GM21576 (cell line): ENCODE results near the gene XXYLT1.

Experiments
- ATAC-seq: cut with Tn5 transposase; IDR thresholded peaks from one replicate; pipeline ENCODE4 v1.9.1; 2021; ENCODE audit warnings: mild to moderate bottlenecking, moderate library complexity; ENCODE audit not compliant: unreplicated experiment

Gene XXYLT1

DNA sequence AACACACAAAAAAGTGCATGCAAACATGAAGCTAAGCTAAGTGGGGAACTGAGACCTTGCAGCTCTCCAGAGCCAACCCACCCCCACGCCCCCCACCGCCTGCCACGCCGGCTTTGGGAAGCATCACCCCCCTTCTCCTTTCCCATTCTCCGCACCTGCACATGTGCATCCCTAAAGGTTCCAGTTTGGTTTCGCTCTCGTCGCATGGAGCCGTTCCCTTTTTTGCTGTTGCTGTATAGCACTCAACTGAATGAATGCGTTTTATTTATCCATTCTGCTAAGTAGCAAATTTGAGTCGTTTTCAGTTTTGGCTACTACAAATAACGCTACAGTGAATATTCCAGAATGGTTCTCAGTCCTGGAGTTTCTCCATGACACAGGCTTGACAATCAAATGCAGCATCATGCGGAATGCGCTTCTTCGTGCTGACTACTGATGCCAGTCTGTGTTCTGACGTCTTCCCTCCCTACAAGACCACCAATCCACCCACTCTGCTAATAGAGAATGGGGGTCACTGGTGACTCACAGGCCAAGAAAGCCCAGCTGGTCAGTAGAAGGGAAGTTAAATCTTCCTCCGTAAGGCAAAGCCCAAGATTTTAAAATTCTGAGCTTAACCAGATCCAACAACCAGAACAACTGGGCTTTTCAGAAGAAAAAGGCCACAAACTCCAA is 115.3 kb downstream of the XXYLT1 start:
- ATAC-seq, result no peak

DNA sequence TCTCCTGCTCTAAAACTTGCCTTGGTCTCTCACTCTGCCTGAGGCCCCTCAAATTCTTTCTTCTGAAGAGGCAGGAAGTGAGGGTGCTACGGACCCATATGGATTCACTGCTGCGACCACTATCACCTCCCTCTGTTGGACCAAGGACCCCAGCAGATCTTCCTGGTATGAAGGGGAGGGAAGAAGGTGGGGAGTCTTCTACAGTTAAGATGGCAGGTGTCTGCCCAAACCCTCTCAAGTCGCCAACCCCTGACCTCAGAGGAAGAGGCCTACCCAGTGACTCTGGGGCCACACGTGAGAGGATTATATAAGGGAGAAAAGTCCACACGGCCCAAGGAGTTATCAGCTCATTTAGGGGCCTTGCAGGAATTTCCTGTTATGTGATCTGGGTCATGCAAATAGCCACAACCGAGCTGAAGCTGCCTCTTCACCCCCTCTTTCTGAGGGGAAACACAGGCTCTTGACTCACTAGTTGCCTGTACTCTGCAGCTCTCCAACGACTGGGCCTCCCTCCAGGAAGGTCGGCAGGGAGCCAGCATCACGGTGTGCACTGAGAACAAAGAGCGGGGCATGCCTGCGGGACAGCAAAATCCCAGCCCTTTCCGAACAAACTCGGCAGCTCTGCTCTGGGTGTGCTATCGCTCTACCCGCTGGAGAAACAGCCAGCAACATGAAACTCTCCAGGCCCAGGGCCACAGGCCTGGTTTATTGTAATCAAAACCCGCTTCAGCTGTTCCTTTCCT is 116.0 kb downstream of the XXYLT1 start:
- ATAC-seq, result no peak

DNA sequence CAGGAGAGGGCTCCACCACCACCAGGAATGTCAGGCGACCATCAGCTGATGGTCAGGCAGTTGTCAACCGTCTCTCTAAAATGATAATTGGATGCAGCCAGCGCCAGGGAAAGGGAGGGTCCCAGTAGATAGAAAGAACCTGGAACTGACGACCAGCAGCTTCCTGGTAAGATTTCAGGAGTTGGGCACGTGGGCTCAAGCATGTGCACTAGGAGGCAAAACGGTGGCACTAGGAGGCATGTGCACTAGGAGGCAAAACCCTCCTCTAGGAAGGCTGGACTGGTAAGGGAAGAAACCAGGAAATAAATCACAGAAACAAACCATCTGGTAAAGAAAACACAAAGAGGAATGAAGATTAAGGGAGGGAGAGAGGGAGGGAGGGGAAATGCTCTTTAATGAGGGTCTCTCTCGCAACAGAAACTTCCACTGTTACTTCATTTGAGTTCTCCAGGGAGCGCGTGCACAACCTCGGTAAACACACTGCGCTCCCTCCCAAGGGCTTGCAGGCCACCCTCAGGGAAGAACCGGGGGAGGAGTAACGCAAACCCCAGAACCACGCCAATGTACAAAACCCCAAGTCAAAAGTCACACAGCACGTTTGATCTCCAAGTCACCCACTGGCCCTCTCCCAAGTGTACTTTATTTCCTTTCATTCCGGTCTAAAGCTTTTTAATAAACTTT is 116.7 kb downstream of the XXYLT1 start:
- no peak for ATAC-seq

DNA sequence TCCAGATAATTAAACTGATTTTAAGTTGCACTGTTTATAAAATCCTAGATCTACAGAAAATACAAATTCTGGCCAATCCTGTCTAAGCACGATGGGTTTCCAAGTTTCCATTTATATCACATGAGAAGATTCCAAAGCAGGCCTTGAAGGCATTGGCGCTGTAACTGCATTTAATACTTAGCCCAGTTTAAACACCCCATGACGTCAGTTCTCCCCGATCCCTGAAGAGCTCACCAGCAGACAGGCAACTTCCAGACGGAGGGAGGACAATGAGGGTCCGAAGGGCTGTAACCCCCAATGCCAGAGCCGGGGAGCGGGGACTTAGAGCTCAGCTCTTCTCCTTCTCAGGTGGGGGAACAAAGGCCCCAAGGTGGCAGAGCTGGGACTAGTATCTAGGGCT is 117.3 kb downstream of the XXYLT1 start:
- ATAC-seq, result no peak

DNA sequence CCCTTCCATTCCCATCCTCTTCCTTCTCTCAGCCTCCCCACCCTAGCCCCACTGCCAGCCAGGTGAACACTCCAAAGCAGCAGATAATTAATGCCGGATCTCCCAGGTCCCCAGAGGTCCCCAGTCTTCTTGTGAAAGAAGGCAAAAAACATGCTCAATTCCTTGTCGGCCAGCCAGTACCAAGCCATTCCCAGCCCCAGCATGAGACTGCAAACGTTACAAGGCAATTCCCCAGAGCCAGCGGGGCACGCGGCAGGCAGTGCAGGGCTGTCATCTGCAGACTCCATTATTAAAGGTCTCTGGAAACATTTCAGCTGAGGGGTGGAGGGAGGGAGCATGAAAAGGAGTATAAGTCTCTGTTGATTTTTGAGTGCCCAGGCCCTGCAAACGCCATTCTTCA is 117.8 kb downstream of the XXYLT1 start:
- ATAC-seq, result no peak

DNA sequence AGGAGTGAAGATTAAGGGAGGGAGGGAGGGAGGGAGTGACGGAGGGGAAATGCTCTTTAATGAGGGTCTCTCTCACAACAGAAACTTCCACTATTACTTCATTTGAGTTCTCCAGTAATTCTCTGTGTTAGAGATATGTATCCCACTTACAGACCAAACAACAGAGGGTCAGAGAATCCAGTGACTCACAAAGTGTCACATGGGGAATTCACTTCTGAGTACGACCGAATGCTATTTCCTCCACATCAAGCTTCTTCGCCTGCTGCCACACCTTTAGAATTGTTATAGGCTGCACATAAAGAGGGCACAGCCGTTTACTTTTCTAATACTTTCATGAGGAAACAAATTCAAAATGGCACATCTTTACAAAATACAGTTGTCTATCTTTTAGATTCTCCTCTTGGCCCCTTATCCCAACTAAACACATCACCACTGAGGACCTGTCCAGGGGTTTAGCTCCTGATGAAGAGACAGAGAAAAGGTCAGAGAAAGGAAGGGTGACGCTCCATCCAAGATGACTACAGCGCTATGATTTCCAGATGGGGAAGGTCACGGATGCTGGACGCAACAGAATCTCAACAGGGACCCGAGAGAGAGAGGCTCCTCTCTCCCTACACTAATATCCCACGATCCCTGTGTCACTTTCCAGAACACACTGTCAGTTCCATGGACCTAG is 119.0 kb downstream of the XXYLT1 start:
- ATAC-seq, result no peak

DNA sequence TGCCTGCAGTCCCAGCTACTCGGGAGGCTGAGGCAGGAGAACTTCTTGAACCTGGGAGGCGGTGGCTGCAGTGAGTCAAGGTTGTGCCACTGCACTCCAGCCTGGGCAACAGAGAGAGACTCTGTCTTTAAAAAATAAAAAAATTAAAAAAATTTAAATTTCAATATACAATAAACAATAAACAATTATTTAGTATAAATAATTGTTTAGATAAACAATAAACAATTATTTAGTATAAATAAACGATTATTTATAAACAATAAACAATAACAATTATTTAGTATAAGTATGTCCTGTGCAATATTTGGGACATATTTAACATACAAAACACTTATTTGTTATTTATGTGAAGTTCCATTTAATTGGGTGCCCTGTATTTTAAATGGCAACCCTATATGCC is 119.6 kb downstream of the XXYLT1 start:
- no peak for ATAC-seq

DNA sequence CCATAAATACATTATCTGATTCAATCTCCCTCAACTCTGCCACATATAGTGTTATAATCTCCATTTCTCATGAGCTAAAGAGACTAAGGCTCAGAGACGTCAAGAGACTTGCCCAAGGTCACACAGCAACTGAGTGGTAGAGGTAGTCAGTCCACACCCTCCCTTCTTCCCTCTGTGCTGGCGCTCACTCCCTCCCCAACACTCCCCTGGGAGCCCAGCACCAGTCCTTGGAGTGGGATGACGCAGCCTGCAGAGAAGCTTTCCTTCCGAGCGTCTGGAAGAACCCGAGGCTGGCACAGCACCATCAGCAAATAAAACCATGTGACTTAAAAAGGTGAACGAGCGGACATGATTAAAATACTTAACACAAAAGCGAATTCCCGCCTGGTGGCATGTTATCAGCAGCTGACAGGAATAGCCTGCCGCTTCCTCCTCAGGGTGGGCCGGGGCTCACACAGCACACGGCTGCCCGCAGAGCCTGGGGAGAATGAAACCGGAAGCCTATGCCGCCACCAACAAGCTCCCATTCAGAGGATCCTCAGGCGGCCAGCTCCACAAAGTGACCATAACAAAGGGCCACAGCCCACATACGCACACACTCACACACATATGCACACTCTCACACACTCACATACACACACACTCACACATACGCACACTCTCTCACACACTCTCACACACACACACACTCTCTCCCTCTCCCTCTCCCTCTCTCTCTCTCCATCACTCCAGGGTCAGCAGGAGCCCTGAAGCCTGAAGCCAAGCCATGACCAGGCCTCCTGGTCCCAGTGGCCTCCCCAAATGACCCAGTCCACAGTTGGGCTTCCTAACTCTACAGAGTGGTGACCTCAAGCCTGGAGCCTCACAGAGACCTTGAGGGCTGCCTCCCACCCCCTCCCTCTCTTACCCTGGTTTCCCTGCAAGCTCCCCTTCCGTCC is 120.5 kb downstream of the XXYLT1 start:
- ATAC-seq, result no peak

DNA sequence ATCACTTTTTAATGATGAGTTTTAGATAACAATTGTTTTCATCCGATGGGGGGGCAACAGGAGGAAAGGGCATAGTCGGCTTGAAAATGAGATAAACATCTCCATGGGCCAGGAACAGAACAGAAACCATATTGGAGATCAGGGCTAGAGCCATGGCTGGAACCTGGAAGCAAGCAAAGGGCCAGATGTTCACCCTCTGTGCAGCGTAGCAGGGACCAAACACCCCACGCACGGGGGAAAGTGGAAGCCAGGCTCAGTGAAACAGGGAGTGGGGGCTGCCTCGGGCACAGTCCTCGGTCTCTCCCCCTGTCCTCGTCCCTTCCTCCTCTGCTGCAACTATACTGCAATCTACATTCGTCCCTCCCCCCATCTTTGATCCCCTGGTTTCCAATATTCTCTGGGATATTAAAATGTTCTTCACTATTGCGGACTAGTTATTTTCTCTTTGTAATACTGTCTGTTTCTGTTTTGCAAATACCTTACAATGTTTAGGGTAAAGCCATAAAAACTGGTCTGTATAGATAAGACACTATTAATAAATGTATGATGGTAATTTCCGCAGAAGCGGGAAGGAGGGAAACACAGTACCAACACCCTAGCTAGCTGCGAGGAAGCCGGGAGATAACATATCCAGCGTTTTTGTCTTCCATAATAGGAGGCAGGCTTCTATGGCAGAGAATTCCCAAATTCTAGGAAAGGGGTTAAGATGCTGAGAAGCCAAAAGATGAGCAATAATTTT is 121.5 kb downstream of the XXYLT1 start:
- no peak for ATAC-seq

DNA sequence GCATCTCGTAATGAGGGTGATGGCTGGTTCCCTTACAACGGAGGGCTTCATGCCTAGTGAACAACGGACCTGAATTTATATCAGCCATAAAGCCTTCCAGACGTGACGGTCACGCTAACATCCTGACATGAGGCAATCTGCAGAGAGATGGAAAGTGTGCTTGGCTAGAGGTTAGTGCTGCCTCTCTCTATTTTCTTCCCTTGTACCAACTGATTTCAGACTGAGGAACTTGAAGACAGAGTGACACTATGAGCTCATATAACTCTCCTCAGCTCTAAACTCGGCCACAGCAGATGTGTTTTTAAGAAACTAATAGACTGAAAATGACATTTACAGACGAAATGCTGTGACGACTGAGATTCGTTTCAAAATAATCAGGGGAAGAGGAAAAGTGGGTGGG is 122.4 kb downstream of the XXYLT1 start:
- ATAC-seq, result no peak

DNA sequence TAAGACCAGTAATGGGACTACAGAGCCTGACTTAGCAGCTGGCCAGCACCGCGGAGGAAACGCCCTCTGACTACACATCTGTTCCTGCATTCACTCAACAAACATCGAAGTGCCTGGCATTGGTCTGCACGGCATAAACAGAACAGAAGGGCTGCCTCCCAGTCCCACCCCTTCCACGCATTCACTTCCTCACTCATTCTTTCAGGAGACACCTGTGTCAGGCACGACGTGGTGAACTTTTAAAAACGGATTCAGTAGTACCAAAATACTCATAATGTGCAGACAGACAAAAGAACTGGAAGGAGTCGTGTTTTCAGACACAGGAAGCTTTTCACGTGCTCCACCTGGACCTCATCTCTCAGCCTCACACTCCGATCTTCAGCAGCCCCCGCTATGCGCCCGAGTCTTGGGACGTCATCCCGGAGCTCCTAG is 123.3 kb downstream of the XXYLT1 start:
- peak; percentile 69 for ATAC-seq

DNA sequence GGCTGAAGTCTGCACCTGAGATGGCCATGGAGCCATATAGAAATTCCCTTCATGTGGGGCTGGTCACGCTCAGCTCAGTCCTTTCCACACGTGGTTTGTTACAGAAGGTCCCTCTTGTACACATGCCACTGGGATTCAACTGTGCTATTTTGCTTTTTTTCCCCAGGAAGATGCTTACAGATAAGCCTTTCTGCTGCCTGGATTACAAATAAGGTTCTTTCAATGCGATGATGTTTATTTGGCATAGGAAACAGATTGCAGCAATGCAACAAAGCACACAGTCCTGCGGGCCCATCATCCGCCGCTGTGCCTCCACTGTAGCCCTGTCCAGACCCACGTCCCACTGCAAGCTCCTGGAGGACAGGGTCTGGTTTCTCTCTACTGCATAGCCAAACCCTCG is 124.8 kb downstream of the XXYLT1 start:
- no peak for ATAC-seq

DNA sequence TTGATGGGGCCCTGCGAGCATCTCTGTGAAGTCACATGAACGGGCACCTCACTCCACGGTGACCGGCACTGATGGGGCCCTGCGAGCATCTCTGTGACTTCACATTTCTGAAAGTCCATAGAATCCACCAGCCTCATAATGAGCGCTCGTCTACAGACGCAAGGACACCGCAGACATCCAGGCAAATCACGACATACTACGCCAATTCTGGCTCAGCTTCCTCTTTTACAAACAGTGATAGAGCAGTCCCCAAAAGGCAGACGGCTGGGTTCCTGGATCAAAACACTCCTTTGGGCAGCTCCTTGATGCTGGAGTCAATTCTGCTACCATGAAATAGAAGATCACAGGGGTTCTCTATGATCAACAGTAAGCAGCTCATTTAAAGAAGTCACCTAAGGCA is 125.4 kb downstream of the XXYLT1 start:
- no peak for ATAC-seq

DNA sequence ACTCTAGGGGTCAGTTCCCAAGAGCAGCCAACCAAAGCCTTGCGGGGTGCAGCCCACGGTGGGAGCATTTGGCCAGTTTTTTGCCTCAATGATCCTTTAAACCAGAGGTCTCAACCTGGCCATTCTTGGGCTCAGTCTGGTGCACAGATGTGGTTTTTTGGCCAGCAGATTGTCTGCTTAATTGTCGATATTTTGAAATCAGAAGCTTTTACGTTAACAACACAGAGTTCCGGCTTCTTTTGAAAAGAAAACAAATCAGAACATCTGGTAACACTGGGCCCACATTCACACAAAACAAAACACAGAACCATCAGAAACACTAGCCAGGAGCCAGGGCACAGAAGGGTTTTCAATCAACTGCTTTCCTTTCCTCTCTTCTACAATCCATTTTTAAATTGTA is 127.7 kb downstream of the XXYLT1 start:
- no peak for ATAC-seq

DNA sequence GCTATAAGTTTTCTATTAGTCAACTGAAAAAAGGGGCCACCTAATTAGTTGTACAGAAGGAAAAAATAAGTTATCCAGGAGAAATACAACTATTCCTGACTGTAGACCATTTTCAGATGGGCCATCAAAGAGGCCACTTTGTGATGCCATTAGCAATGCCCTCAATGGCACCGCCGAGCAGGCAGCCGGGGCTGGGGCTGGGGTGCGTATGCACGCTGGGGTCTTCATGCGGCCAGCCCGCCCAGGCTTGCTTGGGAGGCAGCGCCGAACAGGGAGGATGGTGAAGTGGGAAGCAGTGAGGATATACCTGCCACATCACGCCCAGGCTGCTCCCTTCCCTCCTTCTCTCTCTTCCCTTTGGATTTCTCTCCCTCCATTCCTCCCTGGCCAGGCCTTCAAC is 128.4 kb downstream of the XXYLT1 start:
- ATAC-seq, result no peak

DNA sequence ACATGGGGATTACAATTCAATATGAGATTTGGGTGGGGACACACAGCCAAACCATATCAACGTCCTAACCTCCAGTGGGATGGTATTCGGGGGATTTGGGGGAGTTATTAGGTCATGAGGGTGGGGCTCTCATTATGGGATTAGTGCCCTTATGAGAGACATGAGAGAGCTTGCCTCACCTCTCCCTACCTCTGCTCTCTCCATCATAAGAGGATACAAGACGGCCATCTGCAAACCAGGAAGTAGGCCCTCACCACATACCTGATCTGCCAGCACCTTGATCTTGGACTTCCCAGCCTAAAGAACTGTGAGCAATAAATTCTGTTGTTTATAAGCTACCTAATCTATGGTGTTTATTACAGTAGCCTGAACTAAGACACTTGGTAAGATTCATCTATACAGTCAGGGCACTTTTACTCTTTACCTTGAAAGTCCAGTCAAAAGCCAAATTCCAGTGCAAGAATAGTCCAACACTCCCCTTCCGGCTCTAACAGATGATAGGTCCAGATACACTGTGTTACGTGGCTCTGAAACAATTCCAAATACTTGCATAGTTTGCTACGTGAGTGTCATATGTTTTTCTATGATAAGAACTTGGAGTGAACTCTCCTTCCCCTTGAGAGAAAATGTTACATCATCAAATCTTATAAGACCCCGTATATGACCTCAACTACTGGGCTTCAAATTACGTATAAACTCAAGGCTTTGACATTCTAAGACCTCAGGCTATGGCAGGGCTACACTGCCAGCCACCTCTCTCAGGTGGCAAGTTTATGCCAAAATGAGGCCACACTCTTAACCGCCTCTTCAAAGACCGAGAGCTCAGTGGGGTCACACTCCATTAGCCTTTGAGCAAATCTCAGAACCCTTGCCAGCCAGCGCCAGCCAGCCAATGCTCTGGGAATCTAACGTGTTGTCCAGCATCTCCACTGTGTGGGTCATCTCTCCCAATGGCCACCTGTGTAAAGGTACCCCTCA is 129.9 kb downstream of the XXYLT1 start:
- no peak for ATAC-seq

DNA sequence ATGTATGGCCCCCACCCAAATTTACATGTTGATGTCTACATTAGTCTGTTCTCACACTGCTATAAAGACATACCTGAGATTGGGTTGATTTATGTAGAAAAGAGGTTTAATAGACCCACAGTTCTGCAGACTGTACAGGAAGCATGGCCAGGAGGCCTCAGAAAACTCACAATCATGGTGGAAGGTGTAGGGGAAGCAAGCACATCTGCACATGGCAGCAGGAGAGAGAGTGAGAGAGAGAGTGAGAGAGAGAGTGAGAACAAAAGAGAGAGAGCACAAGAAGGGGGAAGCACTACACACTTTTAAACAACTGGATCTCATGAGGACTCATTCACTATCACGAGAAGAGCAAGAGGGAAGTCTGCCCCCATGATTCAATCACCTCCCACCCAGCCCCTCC is 130.5 kb downstream of the XXYLT1 start:
- ATAC-seq, result no peak

DNA sequence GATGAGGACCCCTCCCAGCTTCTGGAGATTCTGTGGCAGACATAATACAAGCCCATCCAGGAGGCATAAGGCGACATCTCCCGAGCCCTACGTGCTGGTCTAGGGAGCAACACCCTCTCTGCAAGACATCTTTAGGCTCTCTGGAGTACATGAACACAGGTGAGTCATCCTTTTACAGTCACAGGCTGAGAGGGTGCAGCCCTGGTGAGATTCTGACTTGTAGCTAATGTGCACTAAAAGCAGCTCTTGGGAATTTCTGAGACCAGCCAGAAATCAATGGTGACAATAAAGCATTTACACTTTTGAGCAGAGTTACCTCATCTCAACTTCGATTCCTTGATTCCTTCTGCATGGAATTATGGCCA is 131.1 kb downstream of the XXYLT1 start:
- ATAC-seq, result no peak
